Adrenal gland (tissue), 12 donors: ENCODE data around the gene ZCCHC9. TPM values are rescaled to one million over a fixed set of nuclear protein-coding genes. Genes with fewer than 3 reads are reported as not detected.

Experiments used
- DNase-seq, 7 donors: peaks; one replicate each; pipeline ENCODE4 v3.0.0-alpha.2; 2019 to 2020
- H3K27ac ChIP-seq, 5 donors: fragments of 200-600 bp; sonication (generic) in 4 of 5; 1 replicate in 3 of 5; 2 replicates in 2 of 5; pipeline versions ENCODE4 v1.5.1 to v1.8.0; 2016 to 2020; ENCODE audit warnings: mild to moderate bottlenecking in 1 of 5
- H3K27me3 ChIP-seq: fragments of 200-600 bp; 2 replicates; pipeline ENCODE4 v1.8.0; 2021
- H3K36me3 ChIP-seq, 2 donors: fragments of 200-600 bp; replicated peaks in 1 of 2; 1 replicate in 1 of 2; 2 replicates in 1 of 2; pipeline versions ENCODE4 v1.5.1 to v1.8.0; 2018 to 2022
- H3K4me1 ChIP-seq, 2 donors: fragments of 200-600 bp; replicated peaks in 1 of 2; 1 replicate in 1 of 2; 2 replicates in 1 of 2; pipeline versions ENCODE4 v1.5.1 to v1.8.0; 2018 to 2021
- H3K4me3 ChIP-seq, 4 donors: fragments of 200-600 bp; sonication (generic) in 3 of 4; one replicate each; pipeline ENCODE4 v1.5.1; 2016 to 2018
- H3K9me3 ChIP-seq, 3 donors: fragments of 200-600 bp; sonication (generic) in 1 of 3; replicated peaks in 1 of 3; 1 replicate in 2 of 3; 2 replicates in 1 of 3; pipeline versions ENCODE4 v1.5.1 to v1.8.0; 2016 to 2021
- CTCF ChIP-seq, 6 experiments: fragments of 450-650 bp in 4 of 6; fragments of 200-600 bp in 2 of 6; sonication (generic) in 1 of 6; IDR thresholded peaks; 1 replicate in 5 of 6; 2 replicates in 1 of 6; pipeline versions ENCODE4 v1.5.1 to v1.8.0; 2016 to 2021; ENCODE audit warnings: antibody characterized with exemption in 6 of 6, mild to moderate bottlenecking in 2 of 6, moderate library complexity in 1 of 6
- POLR2A ChIP-seq, 2 donors: fragments of 450-650 bp; IDR thresholded peaks; one replicate each; pipeline ENCODE4 v1.6.1; 2017; ENCODE audit warnings: antibody characterized with exemption in 2 of 2, mild to moderate bottlenecking in 2 of 2, moderate library complexity in 1 of 2
- WGBS, 4 donors: extraction: QIAGEN DNeasy Blood & Tissue Kit in 2 of 4; methylation state at CpG; one replicate each; pipeline versions ENCODE4 v1.1.5 to v1.1.7; 2013 to 2017; 5-methylcytosine and 5-hydroxymethylcytosine counted together
- intact Hi-C, 2 donors: fragments of 100-400 bp; cut with DNase I; formaldehyde crosslinking; loops; one replicate each; pipeline versions ENCODE4 v1.14.1 to v1.15.0; 2022 to 2023
- polyA plus RNA-seq, 3 donors: library from polyadenylated mRNA; stranded (reverse); fragments of 200-250 nt in 2 of 3; fragments of 350-450 nt in 1 of 3; fragmentation: Illumina TruSeq in 1 of 3; extraction: RNeasy Lipid Tissue Mini Kit (QIAGEN cat#74804) in 1 of 3; gene quantifications; one replicate each; pipeline ENCODE4 v1.2.3, GENCODE V29; 2013 to 2014
- total RNA-seq, 9 donors: library from RNA; depleted of rRNA in 4 of 9; stranded (reverse); fragments of >200 nt in 4 of 9; fragments of 120-200 nt in 1 of 9; fragmentation: NEBNext Ultra II Directional in 1 of 9; extraction: Animal tissue kit (Norgen Biotek cat#: 25700) in 1 of 9; gene quantifications; one replicate each; pipeline versions ENCODE4 v1.1.0 to v1.2.4, GENCODE V29; 2013 to 2023
- donor health status: healthy with polysubstance abuse.
- donor health status: Bipolar disorder and iron deficiency.
- donor health status: DM: yes; HTN: yes; CAD: no.
- donor health status: DM: no; HTN: no; CAD: no.
- donor health status: DM: no; HTN: no; CAD: no.
- donor health status: DM: yes; HTN: yes; CAD: no.

The ZCCHC9 gene
- total and polyA plus RNA-seq, 12 donors, result 10.0 to 35.5 (median 20.0) TPM

- TF ChIP-seq CTCF (IDR thresholded peaks at IDR 0.05) (no peak), POLR2A (IDR thresholded peaks at IDR 0.05) (no peak)
- H3K4me3 ChIP-seq, result no peak overlapping the region
- peaks cover 0 to 25% of the 10 kb centered on the region in 2 donors for H3K36me3 ChIP-seq
Measured at GRCh38 chr5:81313686-81314085, 12.3 kb downstream of the ZCCHC9 start.

DNA sequence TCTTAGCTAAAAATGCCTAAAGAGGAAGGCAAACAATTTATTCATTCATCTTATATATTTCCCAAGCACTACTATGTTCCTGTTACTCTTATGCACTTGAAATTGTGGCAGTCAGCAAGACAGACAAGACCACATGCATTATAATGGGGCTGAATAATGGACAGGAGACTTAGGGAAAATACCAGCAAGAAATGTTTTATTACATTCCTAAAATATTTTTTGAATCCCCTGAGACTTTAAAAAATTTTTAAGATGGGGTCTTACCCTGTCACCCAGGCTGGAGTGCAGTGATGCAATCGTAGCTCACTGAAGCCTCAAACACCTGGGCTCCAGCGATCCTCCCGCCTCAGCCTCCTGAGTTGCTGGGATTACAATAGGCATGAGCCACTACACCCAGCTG lies 13.2 kb downstream of the ZCCHC9 start:
- intact Hi-C loops, result no loop called here
- peaks cover 0 to 21% of the 10 kb centered on the region in 2 donors for H3K36me3 ChIP-seq
- DNase-seq, result no peak
- H3K9me3 ChIP-seq, result no peaks in the 10 kb centered on the region
- H3K27ac ChIP-seq, result no peak overlapping the region
- WGBS, 4 donors, result 91 to 98% (median 95%) methylated on average over 3 of the region's 3 CpGs
- no peak overlapping the region for H3K4me3 ChIP-seq
- TF ChIP-seq POLR2A (IDR thresholded peaks at IDR 0.05) (no peak), CTCF (IDR thresholded peaks at IDR 0.05) (no peak)
- no peaks in the 10 kb centered on the region for H3K4me1 ChIP-seq
- no peaks in the 10 kb centered on the region for H3K27me3 ChIP-seq

More at GRCh38 chr5:81313686-81314085, 12.3 kb downstream of the ZCCHC9 start:
- Histone ChIP-seq H3K9me3 (no peaks in the 10 kb centered on the region), H3K4me1 (no peaks in the 10 kb centered on the region), H3K27ac (no peak overlapping the region), H3K27me3 (no peaks in the 10 kb centered on the region)
- intact Hi-C loops, result no loop called here
- DNase-seq, result no peak
- WGBS, 4 donors, result 90 to 100% (median 95%) methylated on average over 3 of the region's 3 CpGs

DNA sequence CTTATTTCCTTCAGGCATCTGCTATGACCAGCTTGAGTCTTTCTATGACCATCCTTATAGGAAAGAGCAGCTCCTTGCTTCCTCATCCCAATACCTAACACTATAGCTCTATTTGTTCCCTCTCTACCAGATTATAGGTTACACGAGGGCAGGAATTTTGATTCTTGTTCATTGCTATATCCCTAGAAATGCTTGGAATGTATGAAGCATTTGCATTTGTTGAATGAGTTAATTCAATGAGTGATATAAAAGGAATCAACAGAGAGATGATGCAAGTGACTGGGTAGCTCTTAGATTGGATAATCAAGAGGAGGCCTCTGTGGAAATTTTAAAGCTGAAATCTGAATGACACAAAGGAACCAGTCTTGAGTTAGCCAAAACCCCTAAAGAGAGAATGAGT lies 13.9 kb downstream of the ZCCHC9 start:
- Histone ChIP-seq H3K27ac (no peak overlapping the region), H3K9me3 (no peaks in the 10 kb centered on the region), H3K4me3 (no peak overlapping the region), H3K27me3 (no peaks in the 10 kb centered on the region), H3K36me3 (peaks cover 0 to 21% of the 10 kb centered on the region in 2 donors), H3K4me1 (no peaks in the 10 kb centered on the region)
- TF ChIP-seq POLR2A (IDR thresholded peaks at IDR 0.05), result no peak
- no peak for TF ChIP-seq CTCF (IDR thresholded peaks at IDR 0.05)
- intact Hi-C loops, result no loop called here
- 82 to 88% (median 86%) methylated on average over 1 of the region's 1 CpG for WGBS, 4 donors
- no peak for DNase-seq

GRCh38 chr5:81315830-81316229 lies 14.4 kb downstream of the ZCCHC9 start:
- DNase-seq, result no peak
- no peaks in the 10 kb centered on the region for H3K4me1 ChIP-seq
- H3K9me3 ChIP-seq, result no peaks in the 10 kb centered on the region
- WGBS, 4 donors, result 83 to 91% (median 88%) methylated on average over 4 of the region's 4 CpGs
- H3K4me3 ChIP-seq, result no peak overlapping the region
- no peak for TF ChIP-seq CTCF (IDR thresholded peaks at IDR 0.05)
- no peak for TF ChIP-seq POLR2A (IDR thresholded peaks at IDR 0.05)
- H3K27ac ChIP-seq, result no peak overlapping the region
- H3K36me3 ChIP-seq, result peaks cover 0 to 21% of the 10 kb centered on the region in 2 donors
- no peaks in the 10 kb centered on the region for H3K27me3 ChIP-seq
- intact Hi-C loops, result no loop called here
